ENCODE results near the gene NPDC1. TPM values are rescaled to one million over a fixed set of nuclear protein-coding genes. Genes with fewer than 3 reads are reported as not detected.

Gene NPDC1
- total RNA-seq (2013): 0.48 TPM
- polyA plus RNA-seq (1 to 10 TPM in 1 of 3 donors, under 1 TPM in 1, not detected in 1; 0.51 to 2.7 TPM), polyA minus RNA-seq (0.14 and 0.24 TPM in 2 replicates), total RNA-seq (0.08 to 5.6 (median 0.42) reads per million in 11 experiments)

- Histone ChIP-seq H2AFZ (ENCODE audit: insufficient read depth, low read depth, low read length, poor library complexity, severe bottlenecking) (peak within 1 kb of the TSS; percentile 50), H3K79me2 (ENCODE audit: insufficient read depth, low read length) (no peaks in the 10 kb centered on the region), H3K9ac (ENCODE audit: insufficient read depth, low read length, poor library complexity, severe bottlenecking) (no peak within 1 kb of the TSS), H3K9me3 (replicated peaks in 1 of 2; ENCODE audit: control insufficient read depth in 1 of 2, insufficient read depth in 1 of 2, low read length in 2 of 2) (peaks cover 0 to 13% of the 10 kb centered on the region in 2 donors), H4K20me1 (ENCODE audit: insufficient read depth, low read length) (peaks cover 10% of the 10 kb centered on the region), H3K36me3 (replicated peaks in 1 of 2; ENCODE audit: control insufficient read depth in 1 of 2, insufficient read depth in 2 of 2, low read length in 2 of 2) (no peaks in the 10 kb centered on the region), H3K4me3 (replicated peaks in 1 of 3; ENCODE audit: low read depth in 2 of 3, low read length in 3 of 3) (peak within 1 kb of the TSS; percentile 2 to 66 (median 7)), H3K4me1 (ENCODE audit: control insufficient read depth in 1 of 2, insufficient read depth in 2 of 2, low read length in 2 of 2) (peaks cover 18 to 30% of the 10 kb centered on the region in 2 donors), H3K27me3 (ENCODE audit: control insufficient read depth in 2 of 2, insufficient read depth in 2 of 2, low read length in 2 of 2) (peaks cover 23 to 74% of the 10 kb centered on the region in 2 donors), H3K4me2 (replicated peaks; ENCODE audit: extremely low read depth, low read length, poor library complexity, severe bottlenecking) (peak within 1 kb of the TSS; percentile 76), H3K27ac (ENCODE audit: low read depth in 1 of 2, low read length in 2 of 2) (no peak within 1 kb of the TSS)
- WGBS (ENCODE audit: insufficient coverage): under 1% methylated on average over 56 of the region's 57 CpGs
- Mint-ChIP-seq H3K4me3 (peak within 1 kb of the TSS; percentile 52 to 85), H3K9me3 (peaks cover 0 to 10% (median 2%) of the 10 kb centered on the region in 7 donors), H3K36me3 (peaks cover 1 to 4% of the 10 kb centered on the region in 2 donors), H3K4me1 (peaks cover 13% of the 10 kb centered on the region), H3K27ac (peak within 1 kb of the TSS in 1 of 7 donors; percentile 18), H3K27me3 (ENCODE audit: low read depth in 3 of 3) (peaks cover 63 to 79% (median 78%) of the 10 kb centered on the region in 3 donors)
- TF ChIP-seq CTCF (IDR thresholded peaks at IDR 0.05): peak; percentile 99
- intact Hi-C loops (cut with micrococcal nuclease): no loop called here
- DNase-seq: peak; percentile 56 to 68 (median 65)
Measured at GRCh38 chr9:137046088-137046787, at the start of gene NPDC1. NPDC1 (minus strand) TSS chr9:137046177; CDS start chr9:137045989, 188 bp downstream.

GRCh38 chr9:137089232-137089947 lies 43.4 kb upstream of the NPDC1 start:
- H3K4me3 ChIP-seq (replicated peaks in 1 of 3; ENCODE audit: low read depth in 2 of 3, low read length in 3 of 3): no peak overlapping the region
- Mint-ChIP-seq H3K4me3 (no peak overlapping the region), H3K27ac (peak overlapping the region in 1 of 7 donors; percentile 25), H3K9me3 (peaks cover 0 to 9% (median 0%) of the 10 kb centered on the region in 7 donors), H3K27me3 (ENCODE audit: low read depth in 3 of 3) (peaks cover 1 to 3% (median 3%) of the 10 kb centered on the region in 3 donors), H3K36me3 (peaks cover 32 to 55% of the 10 kb centered on the region in 2 donors), H3K4me1 (peaks cover 27% of the 10 kb centered on the region)
- no peak for DNase-seq
- H2AFZ ChIP-seq (ENCODE audit: insufficient read depth, low read depth, low read length, poor library complexity, severe bottlenecking): no peak overlapping the region
- H3K36me3 ChIP-seq (replicated peaks in 1 of 2; ENCODE audit: control insufficient read depth in 1 of 2, insufficient read depth in 2 of 2, low read length in 2 of 2): peaks cover 5 to 35% of the 10 kb centered on the region in 2 donors
- H3K27me3 ChIP-seq (ENCODE audit: control insufficient read depth in 2 of 2, insufficient read depth in 2 of 2, low read length in 2 of 2): no peaks in the 10 kb centered on the region
- peaks cover 23 to 28% of the 10 kb centered on the region in 2 donors for H3K4me1 ChIP-seq (ENCODE audit: control insufficient read depth in 1 of 2, insufficient read depth in 2 of 2, low read length in 2 of 2)
- no peak for TF ChIP-seq CTCF (IDR thresholded peaks at IDR 0.05)
- no peak overlapping the region for H3K27ac ChIP-seq (ENCODE audit: low read depth in 1 of 2, low read length in 2 of 2)
- H3K9me3 ChIP-seq (replicated peaks in 1 of 2; ENCODE audit: control insufficient read depth in 1 of 2, insufficient read depth in 1 of 2, low read length in 2 of 2): no peaks in the 10 kb centered on the region
- no peaks in the 10 kb centered on the region for H4K20me1 ChIP-seq (ENCODE audit: insufficient read depth, low read length)
- intact Hi-C loops (cut with micrococcal nuclease): no loop called here
- H3K9ac ChIP-seq (ENCODE audit: insufficient read depth, low read length, poor library complexity, severe bottlenecking): no peak overlapping the region
- H3K4me2 ChIP-seq (replicated peaks; ENCODE audit: extremely low read depth, low read length, poor library complexity, severe bottlenecking): no peak overlapping the region
- H3K79me2 ChIP-seq (ENCODE audit: insufficient read depth, low read length): peaks cover 4% of the 10 kb centered on the region
- WGBS (ENCODE audit: insufficient coverage): 96% methylated on average over 9 of the region's 11 CpGs

All from CD14-positive monocyte (primary cell).